IMR-90 (cell line): ENCODE results near the gene ABCG4. TPM values are rescaled to one million over a fixed set of nuclear protein-coding genes. Genes with fewer than 3 reads are reported as not detected.

Source experiments
- ATAC-seq: fragments of 200-7000 bp; cut with Tn5 transposase; 2 replicates; pipeline ENCODE4 v1.9.1; 2020; ENCODE audit warnings: low read depth, mild to moderate bottlenecking, moderate library complexity
- BruUV-seq: library from RNA; stranded (reverse); fragments of 400-500 nt; replicated peaks from 2 replicates; lab custom pipeline; 2021; lab: Mats Ljungman, UMichigan
- CTCF ChIA-PET: fragments of 300-600 bp; formaldehyde crosslinking; extraction: SDS; loops from one replicate; lab custom pipeline; 2021; ENCODE audit warnings: antibody characterized with exemption; lab: Yijun Ruan, JAX
- POLR2A ChIA-PET: fragments of 300-600 bp; sonication (Branson Sonifier 250); formaldehyde crosslinking; loops from one replicate; lab custom pipeline; 2022; ENCODE audit warnings: antibody characterized with exemption; ENCODE audit not compliant: unreplicated experiment; lab: Charles Lee
- DNase-seq: peaks from one replicate; pipeline ENCODE4 v3.0.0; 2013
- H2AFZ ChIP-seq: replicated peaks from 2 replicates; pipeline ENCODE3; 2013; ENCODE audit warnings: low read length, mild to moderate bottlenecking; ENCODE audit not compliant: poor library complexity
- H2AK5ac ChIP-seq: 2 replicates; pipeline ENCODE4 v1.6.1; 2013; ENCODE audit warnings: low read depth, low read length, inconsistent platforms
- H2AK9ac ChIP-seq: replicated peaks from 2 replicates; pipeline ENCODE3; 2013; ENCODE audit warnings: mild to moderate bottlenecking, low read depth, low read length, moderate library complexity; ENCODE audit not compliant: poor library complexity
- H2BK120ac ChIP-seq: 2 replicates; pipeline ENCODE4 v1.6.1; 2013; ENCODE audit warnings: low read depth, low read length, inconsistent platforms
- H2BK15ac ChIP-seq: 3 replicates; pipeline ENCODE4 v1.6.1; 2013; ENCODE audit warnings: low read depth, low read length, inconsistent platforms
- H2BK20ac ChIP-seq: 2 replicates; pipeline ENCODE4 v1.6.1; 2013; ENCODE audit warnings: low read depth, mild to moderate bottlenecking, inconsistent platforms, low read length, moderate library complexity
- H2BK5ac ChIP-seq: 2 replicates; pipeline ENCODE4 v1.6.1; 2013; ENCODE audit warnings: mild to moderate bottlenecking, low read depth, low read length, inconsistent platforms; ENCODE audit not compliant: poor library complexity, severe bottlenecking
- H3K14ac ChIP-seq: replicated peaks from 2 replicates; pipeline ENCODE4 v1.6.1; 2013; ENCODE audit warnings: low read depth, low read length, inconsistent platforms
- H3K18ac ChIP-seq: 2 replicates; pipeline ENCODE4 v1.6.1; 2013; ENCODE audit warnings: low read depth, low read length, control low read depth
- H3K23ac ChIP-seq: 2 replicates; pipeline ENCODE4 v1.6.1; 2013; ENCODE audit warnings: low read depth, low read length, inconsistent platforms
- H3K27ac ChIP-seq: 2 replicates; pipeline ENCODE4 v1.5.1; 2013; ENCODE audit warnings: mild to moderate bottlenecking, control low read depth, low read length; ENCODE audit not compliant: insufficient read depth
- H3K27me3 ChIP-seq: 2 replicates; pipeline ENCODE4 v1.6.1; 2013; ENCODE audit warnings: low read length; ENCODE audit not compliant: control insufficient read depth, insufficient read depth
- H3K36me3 ChIP-seq: 2 replicates; pipeline ENCODE4 v1.6.1; 2013; ENCODE audit warnings: low read length, mixed read lengths; ENCODE audit not compliant: control insufficient read depth, insufficient read depth
- H3K4ac ChIP-seq: 2 replicates; pipeline ENCODE4 v1.6.1; 2013; ENCODE audit warnings: low read depth, low read length, inconsistent platforms
- H3K4me1 ChIP-seq: 2 replicates; pipeline ENCODE4 v1.6.1; 2013; ENCODE audit warnings: low read length, mixed read lengths; ENCODE audit not compliant: control insufficient read depth, insufficient read depth
- H3K4me2 ChIP-seq: 2 replicates; pipeline ENCODE4 v1.6.1; 2013; ENCODE audit warnings: low read depth, mild to moderate bottlenecking, control low read depth, low read length, moderate library complexity
- H3K4me3 ChIP-seq: 2 replicates; pipeline ENCODE4 v1.5.1; 2013; ENCODE audit warnings: low read depth, mild to moderate bottlenecking, control low read depth, low read length, moderate library complexity; ENCODE audit not compliant: insufficient read depth
- H3K56ac ChIP-seq: 2 replicates; pipeline ENCODE4 v1.6.1; 2013; ENCODE audit warnings: low read length, inconsistent platforms; ENCODE audit not compliant: insufficient read depth; ENCODE audit errors: extremely low read depth
- H3K79me1 ChIP-seq, 2 experiments: 2 replicates each; pipeline ENCODE4 v1.6.1; 2013; ENCODE audit warnings: low read length in 2 of 2, inconsistent platforms in 1 of 2, low read depth in 1 of 2
- H3K9ac ChIP-seq: 2 replicates; pipeline ENCODE4 v1.6.1; 2013; ENCODE audit warnings: low read depth, low read length, control low read depth
- H3K9me1 ChIP-seq: 2 replicates; pipeline ENCODE4 v1.6.1; 2013; ENCODE audit warnings: low read length, inconsistent platforms; ENCODE audit not compliant: insufficient read depth
- H3K9me3 ChIP-seq: 2 replicates; pipeline ENCODE4 v1.6.1; 2013; ENCODE audit warnings: low read length; ENCODE audit not compliant: control insufficient read depth, insufficient read depth
- H4K20me1 ChIP-seq: 2 replicates; pipeline ENCODE4 v1.6.1; 2013; ENCODE audit warnings: low read length, inconsistent platforms; ENCODE audit not compliant: insufficient read depth
- H4K5ac ChIP-seq: 2 replicates; pipeline ENCODE4 v1.6.1; 2013; ENCODE audit warnings: mild to moderate bottlenecking, low read depth, low read length, control low read depth
- H4K8ac ChIP-seq, 2 experiments: 2 replicates each; pipeline ENCODE4 v1.6.1; 2013; ENCODE audit warnings: low read depth in 2 of 2, low read length in 2 of 2, control low read depth in 1 of 2, inconsistent platforms in 1 of 2
- H4K91ac ChIP-seq: 2 replicates; pipeline ENCODE4 v1.6.1; 2013; ENCODE audit warnings: low read depth, low read length, inconsistent platforms; ENCODE audit not compliant: insufficient read depth
- BHLHE40 ChIP-seq: fragments of 150-350 bp; IDR thresholded peaks from 2 replicates; pipeline ENCODE4 v1.6.1; 2016; ENCODE audit warnings: mild to moderate bottlenecking, low read depth, low read length
- CEBPB ChIP-seq: IDR thresholded peaks from 2 replicates; pipeline ENCODE4 v1.6.1; 2012; ENCODE audit warnings: low read depth, low read length, improper control_type of control experiment
- CHD1 ChIP-seq: IDR thresholded peaks from 2 replicates; pipeline ENCODE4 v1.6.1; 2012; ENCODE audit warnings: low read depth, low read length, improper control_type of control experiment
- FOS ChIP-seq: fragments of 150-350 bp; IDR thresholded peaks from 2 replicates; pipeline ENCODE4 v1.6.1; 2016; ENCODE audit warnings: low read depth, low read length
- MAFK ChIP-seq: IDR thresholded peaks from 2 replicates; pipeline ENCODE4 v1.6.1; 2012; ENCODE audit warnings: low read depth, low read length, improper control_type of control experiment
- MAZ ChIP-seq: IDR thresholded peaks from 2 replicates; pipeline ENCODE4 v1.6.1; 2012; ENCODE audit warnings: low read depth, mild to moderate bottlenecking, low read length, improper control_type of control experiment, moderate library complexity, borderline replicate concordance
- MXI1 ChIP-seq: IDR thresholded peaks from 2 replicates; pipeline ENCODE4 v1.6.1; 2012; ENCODE audit warnings: low read depth, mild to moderate bottlenecking, low read length, moderate library complexity, borderline replicate concordance
- NFE2L2 ChIP-seq: fragments of 150-350 bp; IDR thresholded peaks from 2 replicates; pipeline ENCODE4 v1.6.1; 2016; ENCODE audit warnings: low read depth, mild to moderate bottlenecking, low read length
- POLR2A ChIP-seq: IDR thresholded peaks from 2 replicates; pipeline ENCODE4 v1.6.1; 2012; ENCODE audit warnings: mild to moderate bottlenecking, low read depth, low read length
- RAD21 ChIP-seq: IDR thresholded peaks from 2 replicates; pipeline ENCODE4 v1.6.1; 2012; ENCODE audit warnings: low read length, improper control_type of control experiment
- RCOR1 ChIP-seq: IDR thresholded peaks from 2 replicates; pipeline ENCODE4 v1.6.1; 2012; ENCODE audit warnings: mild to moderate bottlenecking, low read length, improper control_type of control experiment; ENCODE audit not compliant: insufficient replicate concordance
- RFX5 ChIP-seq: IDR thresholded peaks from 2 replicates; pipeline ENCODE4 v1.8.0; 2012; ENCODE audit warnings: low read depth, mild to moderate bottlenecking, low read length, moderate library complexity
- SMC3 ChIP-seq: fragments of 150-350 bp; IDR thresholded peaks from 2 replicates; pipeline ENCODE4 v1.6.1; 2016; ENCODE audit warnings: low read depth, mild to moderate bottlenecking, antibody characterized with exemption, low read length, moderate library complexity
- WGBS, 2 experiments: methylation state at CpG; one replicate each; pipeline versions ENCODE4 v1.1.5 to v1.1.7; 2013; ENCODE audit warnings: missing lambda C conversion rate in 2 of 2; ENCODE audit not compliant: insufficient read length in 1 of 2; ENCODE audit errors: extremely low coverage in 2 of 2; 5-methylcytosine and 5-hydroxymethylcytosine counted together
- dilution Hi-C: fragments of 300-500 bp; cut with HindIII; formaldehyde crosslinking; loops from one replicate; pipeline ENCODE4 v1.14.3; 2018; ENCODE audit warnings: low sequenced_read_pairs; ENCODE audit not compliant: unreplicated experiment
- in situ Hi-C: fragments of 300-500 bp; cut with MboI; formaldehyde crosslinking; loops from 3 replicates; pipeline ENCODE4 v1.14.3; 2019; ENCODE audit warnings: low sequenced_read_pairs, inconsistent platforms, mixed read lengths
- intact Hi-C: fragments of 100-400 bp; cut with micrococcal nuclease; formaldehyde crosslinking; loops from 2 replicates; pipeline ENCODE4 v1.10.0; 2022
- polyA plus RNA-seq, 3 experiments: library from polyadenylated mRNA; depleted of rRNA; stranded (reverse); fragments of >200 nt; gene quantifications; 2 replicates each; pipeline ENCODE4 v1.2.3, GENCODE V29; 2012; ENCODE audit warnings: low replicate concordance in 1 of 3
- total RNA-seq: library from RNA; depleted of rRNA; stranded (reverse); fragments of >200 nt; gene quantifications from 2 replicates; pipeline ENCODE4 v1.2.3, GENCODE V29; 2012
- TF ChIP-seq, protein P1 (sequence below): fragments of 150-350 bp; IDR thresholded peaks from 2 replicates; pipeline ENCODE4 v1.6.1; 2016; ENCODE audit warnings: low read depth, mild to moderate bottlenecking, low read length, moderate library complexity, borderline replicate concordance
- TF ChIP-seq, protein P2 (sequence below): fragments of 150-350 bp; IDR thresholded peaks from 2 replicates; pipeline ENCODE4 v1.6.1; 2017; ENCODE audit warnings: mild to moderate bottlenecking, antibody characterized with exemption, low read length, low read depth
- TF ChIP-seq, protein P3 (sequence below): conservative IDR thresholded peaks from 2 replicates; pipeline ENCODE4 v1.5.1; 2012; ENCODE audit warnings: mild to moderate bottlenecking, low read depth, low read length, improper control_type of control experiment

ABCG4 gene
- total and polyA plus RNA-seq, 2 of the 4 experiments (the other 2 are of a cell fraction): under 0.01 to 0.26 TPM

DNA sequence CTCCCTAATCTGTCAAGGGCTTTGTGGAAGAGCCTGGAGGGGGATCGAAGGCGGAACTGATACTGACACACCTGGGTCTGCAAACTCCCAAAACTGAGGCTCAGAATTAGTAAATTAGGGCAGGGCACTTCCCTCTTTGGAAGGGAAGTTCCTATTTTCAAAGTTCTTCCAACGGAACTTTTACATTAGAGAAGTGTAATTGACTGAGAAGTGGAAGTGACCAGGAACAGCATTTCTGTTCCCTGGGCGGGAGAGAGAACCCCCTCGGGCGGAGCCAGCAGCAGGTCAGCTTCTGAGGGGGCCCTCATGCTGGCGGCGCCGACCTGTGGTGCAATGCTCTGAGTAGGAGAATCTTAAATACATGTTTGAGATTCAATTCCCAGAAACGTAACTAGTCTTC, 56.2 kb downstream of the ABCG4 start:
- Histone ChIP-seq H4K20me1 (peaks cover 23% of the 10 kb centered on the region), H2AK9ac (no peak overlapping the region), H2BK5ac (no peak overlapping the region), H4K91ac (no peak overlapping the region), H3K9ac (no peak overlapping the region), H4K8ac (peak overlapping the region in 1 of 2 experiments; percentile 68; a peak in 1 of 4 replicates), H2AK5ac (no peak overlapping the region), H2BK20ac (no peak overlapping the region), H4K5ac (peak overlapping the region; percentile 18; the same call in 1 of the 2 replicates), H2BK15ac (no peak overlapping the region), H3K36me3 (no peaks in the 10 kb centered on the region), H2BK120ac (no peak overlapping the region), H3K18ac (no peak overlapping the region), H3K27ac (no peak overlapping the region), H2AFZ (peak overlapping the region; percentile 60), H3K79me1 (peaks cover 0 to 19% of the 10 kb centered on the region in 2 experiments; a peak in 2 of 4 replicates), H3K9me3 (no peaks in the 10 kb centered on the region), H3K4me1 (peaks cover 2% of the 10 kb centered on the region), H3K9me1 (peaks cover 8% of the 10 kb centered on the region), H3K4me3 (no peak overlapping the region), H3K27me3 (no peaks in the 10 kb centered on the region), H3K4ac (0 out of 2 replicates have a peak overlapping the region, but pooled peaks have one; percentile 2), H3K4me2 (no peak overlapping the region), H3K14ac (no peak overlapping the region), H3K23ac (no peak overlapping the region), H3K56ac (no peak overlapping the region)
- no TSS peak for BruUV-seq
- ChIA-PET CTCF (interaction anchor here (0.5 to 1.3 kb wide), 5 partner anchors 9 to 136 kb away, joined by 3 to 8 read pairs (median 4); partner anchors contain the start of gene C1QTNF5), POLR2A (no interaction called here)
- DNase-seq (no peak), ATAC-seq (no peak)
- in situ Hi-C loops (no loop called here), intact Hi-C loops (loop anchor here (1.0 to 5.0 kb wide), 4 partner anchors 57 to 269 kb away; no protein-coding TSS in a partner anchor), dilution Hi-C loops (no loop called here)
- no CpG with 5 or more reads among the region's 10 CpGs for WGBS, 2 experiments
- TF ChIP-seq RFX5 (no peak), RCOR1 (no peak), POLR2A (no peak), FOS (no peak), RAD21 (no peak), CEBPB (no peak), MAFK (no peak), NFE2L2 (no peak), CHD1 (no peak), MAZ (no peak), SMC3 (no peak), MXI1 (no peak), BHLHE40 (no peak)
- TF ChIP-seq, protein P1, sequence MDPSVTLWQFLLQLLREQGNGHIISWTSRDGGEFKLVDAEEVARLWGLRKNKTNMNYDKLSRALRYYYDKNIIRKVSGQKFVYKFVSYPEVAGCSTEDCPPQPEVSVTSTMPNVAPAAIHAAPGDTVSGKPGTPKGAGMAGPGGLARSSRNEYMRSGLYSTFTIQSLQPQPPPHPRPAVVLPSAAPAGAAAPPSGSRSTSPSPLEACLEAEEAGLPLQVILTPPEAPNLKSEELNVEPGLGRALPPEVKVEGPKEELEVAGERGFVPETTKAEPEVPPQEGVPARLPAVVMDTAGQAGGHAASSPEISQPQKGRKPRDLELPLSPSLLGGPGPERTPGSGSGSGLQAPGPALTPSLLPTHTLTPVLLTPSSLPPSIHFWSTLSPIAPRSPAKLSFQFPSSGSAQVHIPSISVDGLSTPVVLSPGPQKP: no peak
- TF ChIP-seq, protein P2, sequence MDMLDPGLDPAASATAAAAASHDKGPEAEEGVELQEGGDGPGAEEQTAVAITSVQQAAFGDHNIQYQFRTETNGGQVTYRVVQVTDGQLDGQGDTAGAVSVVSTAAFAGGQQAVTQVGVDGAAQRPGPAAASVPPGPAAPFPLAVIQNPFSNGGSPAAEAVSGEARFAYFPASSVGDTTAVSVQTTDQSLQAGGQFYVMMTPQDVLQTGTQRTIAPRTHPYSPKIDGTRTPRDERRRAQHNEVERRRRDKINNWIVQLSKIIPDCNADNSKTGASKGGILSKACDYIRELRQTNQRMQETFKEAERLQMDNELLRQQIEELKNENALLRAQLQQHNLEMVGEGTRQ: no peak
- TF ChIP-seq, protein P3, sequence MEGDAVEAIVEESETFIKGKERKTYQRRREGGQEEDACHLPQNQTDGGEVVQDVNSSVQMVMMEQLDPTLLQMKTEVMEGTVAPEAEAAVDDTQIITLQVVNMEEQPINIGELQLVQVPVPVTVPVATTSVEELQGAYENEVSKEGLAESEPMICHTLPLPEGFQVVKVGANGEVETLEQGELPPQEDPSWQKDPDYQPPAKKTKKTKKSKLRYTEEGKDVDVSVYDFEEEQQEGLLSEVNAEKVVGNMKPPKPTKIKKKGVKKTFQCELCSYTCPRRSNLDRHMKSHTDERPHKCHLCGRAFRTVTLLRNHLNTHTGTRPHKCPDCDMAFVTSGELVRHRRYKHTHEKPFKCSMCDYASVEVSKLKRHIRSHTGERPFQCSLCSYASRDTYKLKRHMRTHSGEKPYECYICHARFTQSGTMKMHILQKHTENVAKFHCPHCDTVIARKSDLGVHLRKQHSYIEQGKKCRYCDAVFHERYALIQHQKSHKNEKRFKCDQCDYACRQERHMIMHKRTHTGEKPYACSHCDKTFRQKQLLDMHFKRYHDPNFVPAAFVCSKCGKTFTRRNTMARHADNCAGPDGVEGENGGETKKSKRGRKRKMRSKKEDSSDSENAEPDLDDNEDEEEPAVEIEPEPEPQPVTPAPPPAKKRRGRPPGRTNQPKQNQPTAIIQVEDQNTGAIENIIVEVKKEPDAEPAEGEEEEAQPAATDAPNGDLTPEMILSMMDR: no peak
